Adrenal gland (tissue), 5 donors: ENCODE results near the gene TUBGCP6.

Source experiments
- POLR2A ChIP-seq, 2 donors: fragments of 450-650 bp; IDR thresholded peaks; one replicate each; pipeline ENCODE4 v1.6.1; 2017; ENCODE audit warnings: antibody characterized with exemption in 2 of 2, mild to moderate bottlenecking in 2 of 2, moderate library complexity in 1 of 2
- TF ChIP-seq, protein P1 (sequence below), 6 experiments: fragments of 450-650 bp in 4 of 6; fragments of 200-600 bp in 2 of 6; sonication (generic) in 1 of 6; IDR thresholded peaks; 1 replicate in 5 of 6; 2 replicates in 1 of 6; pipeline versions ENCODE4 v1.5.1 to v1.8.0; 2016 to 2021; ENCODE audit warnings: antibody characterized with exemption in 6 of 6, mild to moderate bottlenecking in 2 of 6, moderate library complexity in 1 of 6
- donor health status: DM: no; HTN: no; CAD: no.

DNA sequence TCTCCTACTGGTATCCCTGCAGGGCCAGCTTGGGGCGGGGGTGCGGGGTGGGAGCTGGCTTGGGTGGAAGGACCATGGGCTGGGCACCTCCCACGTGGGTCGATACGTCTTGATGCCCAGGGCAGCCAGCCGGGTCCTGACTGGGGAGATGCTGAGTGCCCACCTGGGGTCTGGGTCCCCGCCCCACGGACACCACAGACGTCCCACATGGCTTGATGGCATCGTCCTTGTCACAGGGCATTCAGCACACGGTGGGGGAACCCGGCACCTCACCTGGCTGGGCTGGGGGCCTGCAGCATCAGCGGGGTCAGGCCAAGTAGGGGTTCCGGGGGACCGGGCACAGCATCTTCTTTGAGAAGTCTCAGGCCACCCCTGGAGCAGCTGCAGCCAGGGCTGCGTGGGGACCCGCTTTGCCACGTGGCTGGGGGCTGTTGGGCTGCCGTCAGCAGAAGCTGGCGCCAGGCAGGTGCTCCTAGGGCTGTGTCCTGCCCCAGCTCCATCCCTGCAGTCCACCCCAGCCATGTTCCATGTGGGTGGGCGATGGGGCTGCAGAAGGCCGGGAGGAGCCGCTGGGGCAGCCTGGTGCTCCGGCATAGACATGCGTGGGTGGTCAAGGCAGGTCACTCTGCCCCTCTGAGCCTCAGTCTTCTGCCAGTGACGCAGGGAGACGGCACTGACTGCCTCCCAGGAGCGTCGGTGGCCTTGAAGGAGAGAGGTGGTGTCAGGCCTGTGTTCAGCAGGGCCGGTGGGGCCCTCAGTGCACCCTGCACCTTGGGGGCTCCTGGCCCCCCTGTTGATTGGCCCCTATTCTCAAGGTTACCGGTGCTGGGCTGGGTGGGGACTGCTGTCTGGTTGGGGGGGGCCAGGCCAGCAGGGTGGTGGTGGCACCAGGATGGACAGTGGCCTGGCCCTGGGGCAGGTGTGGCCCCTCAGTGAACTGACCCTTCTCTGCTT, 35.6 kb downstream of the TUBGCP6 start:
- TF ChIP-seq, protein P1, sequence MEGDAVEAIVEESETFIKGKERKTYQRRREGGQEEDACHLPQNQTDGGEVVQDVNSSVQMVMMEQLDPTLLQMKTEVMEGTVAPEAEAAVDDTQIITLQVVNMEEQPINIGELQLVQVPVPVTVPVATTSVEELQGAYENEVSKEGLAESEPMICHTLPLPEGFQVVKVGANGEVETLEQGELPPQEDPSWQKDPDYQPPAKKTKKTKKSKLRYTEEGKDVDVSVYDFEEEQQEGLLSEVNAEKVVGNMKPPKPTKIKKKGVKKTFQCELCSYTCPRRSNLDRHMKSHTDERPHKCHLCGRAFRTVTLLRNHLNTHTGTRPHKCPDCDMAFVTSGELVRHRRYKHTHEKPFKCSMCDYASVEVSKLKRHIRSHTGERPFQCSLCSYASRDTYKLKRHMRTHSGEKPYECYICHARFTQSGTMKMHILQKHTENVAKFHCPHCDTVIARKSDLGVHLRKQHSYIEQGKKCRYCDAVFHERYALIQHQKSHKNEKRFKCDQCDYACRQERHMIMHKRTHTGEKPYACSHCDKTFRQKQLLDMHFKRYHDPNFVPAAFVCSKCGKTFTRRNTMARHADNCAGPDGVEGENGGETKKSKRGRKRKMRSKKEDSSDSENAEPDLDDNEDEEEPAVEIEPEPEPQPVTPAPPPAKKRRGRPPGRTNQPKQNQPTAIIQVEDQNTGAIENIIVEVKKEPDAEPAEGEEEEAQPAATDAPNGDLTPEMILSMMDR (IDR thresholded peaks at IDR 0.05), result no peak
- TF ChIP-seq POLR2A (IDR thresholded peaks at IDR 0.05), result no peak
